H9 (cell line): ENCODE measurements around the gene VPREB1. TPM values are rescaled to one million over a fixed set of nuclear protein-coding genes. Genes with fewer than 3 reads are reported as not detected.
"Not testable (repeated sequence)": the region's sequence is repeated elsewhere in the genome, so short reads cannot be mapped to it uniquely, and the experiment has no call there.

Source experiments
- DNase-seq: peaks from one replicate; pipeline ENCODE4 v3.0.0-alpha.2; 2017
- H2AFZ ChIP-seq: one replicate; pipeline ENCODE4 v1.6.1; 2013; ENCODE audit warnings: mild to moderate bottlenecking, low read length, control low read depth, moderate library complexity
- H2AK5ac ChIP-seq: 2 replicates; pipeline ENCODE4 v1.6.1; 2013; ENCODE audit warnings: low read length, control low read depth, mixed read lengths; ENCODE audit not compliant: insufficient read length
- H2BK120ac ChIP-seq: one replicate; pipeline ENCODE4 v1.6.1; 2013; ENCODE audit warnings: low read depth, mild to moderate bottlenecking, low read length, control low read depth, inconsistent platforms; ENCODE audit not compliant: poor library complexity, severe bottlenecking
- H2BK12ac ChIP-seq: 2 replicates; pipeline ENCODE4 v1.6.1; 2013; ENCODE audit warnings: low read length, control low read depth, mixed read lengths, low read depth; ENCODE audit not compliant: insufficient read length
- H2BK15ac ChIP-seq: 2 replicates; pipeline ENCODE4 v1.6.1; 2013; ENCODE audit warnings: low read depth, low read length, control low read depth
- H2BK20ac ChIP-seq: one replicate; pipeline ENCODE4 v1.6.1; 2013; ENCODE audit warnings: low read depth, mild to moderate bottlenecking, low read length, control low read depth, inconsistent platforms; ENCODE audit not compliant: poor library complexity, severe bottlenecking
- H2BK5ac ChIP-seq: 2 replicates; pipeline ENCODE4 v1.6.1; 2013; ENCODE audit warnings: low read length, control low read depth, mixed read lengths; ENCODE audit not compliant: insufficient read length
- H3K14ac ChIP-seq: 2 replicates; pipeline ENCODE4 v1.6.1; 2013; ENCODE audit warnings: low read length, control low read depth; ENCODE audit not compliant: insufficient read depth
- H3K18ac ChIP-seq: 2 replicates; pipeline ENCODE4 v1.6.1; 2013; ENCODE audit warnings: low read depth, mild to moderate bottlenecking, mixed read lengths, low read length, control low read depth; ENCODE audit not compliant: insufficient read length
- H3K23ac ChIP-seq: 2 replicates; pipeline ENCODE4 v1.6.1; 2013; ENCODE audit warnings: low read length, control low read depth, mixed read lengths, low read depth; ENCODE audit not compliant: insufficient read length
- H3K23me2 ChIP-seq: 2 replicates; pipeline ENCODE4 v1.6.1; 2013; ENCODE audit warnings: low read depth, mild to moderate bottlenecking, mixed read lengths, low read length, control low read depth; ENCODE audit not compliant: insufficient read length, poor library complexity, severe bottlenecking
- H3K27ac ChIP-seq: 2 replicates; pipeline ENCODE4 v1.5.1; 2013; ENCODE audit warnings: low read length, control low read depth, mixed read lengths, low read depth; ENCODE audit not compliant: insufficient read length
- H3K27me3 ChIP-seq: 2 replicates; pipeline ENCODE4 v1.6.1; 2013; ENCODE audit warnings: low read length, control low read depth, inconsistent platforms; ENCODE audit not compliant: insufficient read depth
- H3K4ac ChIP-seq: 2 replicates; pipeline ENCODE4 v1.6.1; 2013; ENCODE audit warnings: low read depth, mild to moderate bottlenecking, control low read depth, inconsistent platforms, low read length, moderate library complexity
- H3K4me1 ChIP-seq: 2 replicates; pipeline ENCODE4 v1.6.1; 2013; ENCODE audit warnings: low read length, control low read depth, inconsistent platforms; ENCODE audit not compliant: insufficient read depth
- H3K4me2 ChIP-seq: 2 replicates; pipeline ENCODE4 v1.6.1; 2013; ENCODE audit warnings: low read length, control low read depth, mixed read lengths; ENCODE audit not compliant: insufficient read length, insufficient read depth
- H3K56ac ChIP-seq: 2 replicates; pipeline ENCODE4 v1.6.1; 2013; ENCODE audit warnings: low read depth, mild to moderate bottlenecking, mixed read lengths, low read length, control low read depth; ENCODE audit not compliant: insufficient read length
- H3K79me1 ChIP-seq: 2 replicates; pipeline ENCODE4 v1.6.1; 2013; ENCODE audit warnings: low read depth, mild to moderate bottlenecking, moderate library complexity, low read length, control low read depth, inconsistent platforms; ENCODE audit not compliant: insufficient read depth, poor library complexity, severe bottlenecking
- H3K79me2 ChIP-seq: 2 replicates; pipeline ENCODE4 v1.6.1; 2013; ENCODE audit warnings: low read length, control low read depth, inconsistent platforms; ENCODE audit not compliant: insufficient read depth
- H3K9ac ChIP-seq: 2 replicates; pipeline ENCODE4 v1.6.1; 2013; ENCODE audit warnings: low read length, control low read depth, mixed read lengths; ENCODE audit not compliant: insufficient read length; ENCODE audit errors: extremely low read depth
- H3K9me3 ChIP-seq: one replicate; pipeline ENCODE4 v1.6.1; 2013; ENCODE audit warnings: low read depth, low read length, inconsistent platforms; ENCODE audit not compliant: control insufficient read depth
- H3T11ph ChIP-seq: one replicate; pipeline ENCODE4 v1.6.1; 2013; ENCODE audit warnings: mild to moderate bottlenecking, low read length, control low read depth, inconsistent platforms
- H4K20me1 ChIP-seq: one replicate; pipeline ENCODE4 v1.6.1; 2013; ENCODE audit not compliant: control insufficient read depth, insufficient read length, insufficient read depth
- H4K5ac ChIP-seq: 2 replicates; pipeline ENCODE4 v1.6.1; 2013; ENCODE audit warnings: low read depth, mild to moderate bottlenecking, mixed read lengths, low read length, control low read depth; ENCODE audit not compliant: insufficient read length
- H4K8ac ChIP-seq: replicated peaks from 2 replicates; pipeline ENCODE4 v1.6.1; 2013; ENCODE audit warnings: low read length, control low read depth, mixed read lengths, low read depth; ENCODE audit not compliant: insufficient read length
- H4K91ac ChIP-seq: 2 replicates; pipeline ENCODE4 v1.6.1; 2013; ENCODE audit warnings: low read depth, mild to moderate bottlenecking, moderate library complexity, mixed read lengths, low read length, control low read depth; ENCODE audit not compliant: insufficient read length
- H3K27ac Mint-ChIP-seq, 3 experiments: 2 replicates in 2 of 3; 3 replicates in 1 of 3; pipeline ENCODE4 v1.8.0; 2020 to 2021; ENCODE audit warnings: mixed read lengths in 3 of 3, mild to moderate bottlenecking in 1 of 3, moderate library complexity in 1 of 3
- H3K27me3 Mint-ChIP-seq: 2 replicates; pipeline ENCODE4 v1.8.0; 2021; ENCODE audit warnings: low read depth, mild to moderate bottlenecking, moderate library complexity, mixed read lengths
- H3K36me3 Mint-ChIP-seq, 3 experiments: 2 replicates in 2 of 3; 3 replicates in 1 of 3; pipeline ENCODE4 v1.8.0; 2020 to 2021; ENCODE audit warnings: low read depth in 3 of 3, mixed read lengths in 3 of 3; ENCODE audit not compliant: insufficient read depth in 1 of 3
- H3K4me1 Mint-ChIP-seq, 2 experiments: 2 replicates each; pipeline ENCODE4 v1.8.0; 2020; ENCODE audit warnings: mixed read lengths in 2 of 2
- H3K4me3 Mint-ChIP-seq, 2 experiments: 2 replicates in 1 of 2; 3 replicates in 1 of 2; pipeline ENCODE4 v1.8.0; 2020 to 2021; ENCODE audit warnings: mild to moderate bottlenecking in 2 of 2, mixed read lengths in 2 of 2, moderate library complexity in 1 of 2
- H3K9me3 Mint-ChIP-seq, 2 experiments: 2 replicates in 1 of 2; 3 replicates in 1 of 2; pipeline ENCODE4 v1.8.0; 2020; ENCODE audit warnings: mild to moderate bottlenecking in 2 of 2, mixed read lengths in 2 of 2, moderate library complexity in 1 of 2
- WGBS: extraction: QIAGEN DNeasy Blood & Tissue Kit; methylation state at CpG from one replicate; pipeline ENCODE4 v1.1.7; 2013; ENCODE audit warnings: missing lambda C conversion rate, low lambda C conversion rate, mixed read lengths; ENCODE audit not compliant: insufficient read length; ENCODE audit errors: extremely low coverage; 5-methylcytosine and 5-hydroxymethylcytosine counted together
- total RNA-seq: library from RNA; stranded (reverse); gene quantifications from 2 replicates; pipeline ENCODE4 v1.2.1, GENCODE V29; 2021

VPREB1 gene
- total RNA-seq, 1 experiment from 2014 or later = not detected

GRCh38 chr22:22284962-22285756, 40.6 kb downstream of the VPREB1 start:
- not testable (repeated sequence) for H3K27me3 ChIP-seq, H3K4me1 ChIP-seq, H3K4me2 ChIP-seq, H3K14ac ChIP-seq, H3K23me2 ChIP-seq, H3K9me3 Mint-ChIP-seq, H3K36me3 Mint-ChIP-seq, H2BK5ac ChIP-seq, H4K20me1 ChIP-seq, H3K4me1 Mint-ChIP-seq, H3K4me3 Mint-ChIP-seq, H3K27ac ChIP-seq, H3K79me1 ChIP-seq, H2AK5ac ChIP-seq, H4K8ac ChIP-seq, H3K9me3 ChIP-seq, H2BK15ac ChIP-seq, H3K23ac ChIP-seq, H2BK12ac ChIP-seq, H3T11ph ChIP-seq, H2AFZ ChIP-seq, H4K5ac ChIP-seq, H3K9ac ChIP-seq, H3K56ac ChIP-seq, H2BK20ac ChIP-seq, H4K91ac ChIP-seq, H3K27ac Mint-ChIP-seq, H3K4ac ChIP-seq, H2BK120ac ChIP-seq, DNase-seq, H3K18ac ChIP-seq, H3K79me2 ChIP-seq
- peaks cover 32% of the 10 kb centered on the region for H3K27me3 Mint-ChIP-seq

- not testable (repeated sequence) for H3K4me1 Mint-ChIP-seq
- WGBS = 100% methylated on average over 1 of the region's 1 CpG
Measured at GRCh38 chr22:22286390-22287105, 42.0 kb downstream of the VPREB1 start.

More at GRCh38 chr22:22286390-22287105, 42.0 kb downstream of the VPREB1 start:
- not testable (repeated sequence) for H2BK5ac ChIP-seq, H4K91ac ChIP-seq, H4K8ac ChIP-seq, H3K4ac ChIP-seq, H3T11ph ChIP-seq, H3K27ac ChIP-seq, H3K27ac Mint-ChIP-seq, H2AFZ ChIP-seq, H3K23me2 ChIP-seq, H2AK5ac ChIP-seq, H3K56ac ChIP-seq, H4K5ac ChIP-seq, H3K79me2 ChIP-seq, H3K14ac ChIP-seq, H3K4me1 ChIP-seq, H3K27me3 ChIP-seq, H4K20me1 ChIP-seq, H3K79me1 ChIP-seq, H2BK20ac ChIP-seq, DNase-seq, H3K4me3 Mint-ChIP-seq, H3K18ac ChIP-seq, H3K9me3 Mint-ChIP-seq, H3K9me3 ChIP-seq, H3K36me3 Mint-ChIP-seq, H2BK120ac ChIP-seq, H2BK15ac ChIP-seq, H3K4me2 ChIP-seq, H3K23ac ChIP-seq, H3K9ac ChIP-seq, H2BK12ac ChIP-seq
- peaks cover 23% of the 10 kb centered on the region for H3K27me3 Mint-ChIP-seq
